ENCODE data around the gene TXLNG.
A peak's percentile ranks its signal among the peaks of the same experiment; 100 is the strongest.

Gene TXLNG

DNA sequence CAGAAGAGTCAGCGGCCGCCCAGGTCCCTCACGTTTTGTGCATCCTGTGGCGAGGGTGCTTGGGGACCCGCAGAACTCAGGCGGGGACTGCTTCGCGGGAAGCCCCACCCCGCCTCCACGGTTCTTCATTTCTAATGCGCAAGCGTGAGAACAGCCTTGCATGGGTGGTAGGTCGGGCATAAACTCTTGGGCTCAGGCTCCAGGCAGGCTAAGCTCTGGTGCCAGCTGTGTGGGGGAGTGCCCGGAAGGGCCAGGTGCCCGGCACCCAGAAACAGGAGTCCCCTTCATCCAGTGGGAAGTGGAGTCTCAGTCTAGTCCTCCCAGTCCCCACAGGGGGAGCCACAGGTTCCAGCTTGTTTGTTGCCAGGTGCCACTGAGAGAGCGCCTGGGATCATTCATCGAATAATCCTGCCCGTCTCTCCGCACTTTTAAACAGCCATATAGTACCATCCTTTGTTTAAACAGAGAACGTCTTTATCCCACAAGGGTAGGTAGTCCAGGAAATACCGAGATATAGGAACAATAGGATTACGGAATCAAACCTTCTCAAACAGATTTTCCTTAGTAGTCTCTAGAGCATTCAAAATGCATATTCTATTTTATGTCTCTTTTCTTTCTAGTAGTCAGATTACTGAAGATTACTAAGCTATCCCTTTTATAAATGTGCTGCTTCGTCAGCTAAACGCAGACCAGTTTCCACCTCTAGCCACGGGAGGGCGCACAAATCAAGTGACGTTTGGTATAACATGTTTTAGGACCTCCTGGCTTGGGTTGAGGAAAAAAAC lies 96.6 kb downstream of the TXLNG start:
- DNase-seq, result peak; percentile 23

DNA sequence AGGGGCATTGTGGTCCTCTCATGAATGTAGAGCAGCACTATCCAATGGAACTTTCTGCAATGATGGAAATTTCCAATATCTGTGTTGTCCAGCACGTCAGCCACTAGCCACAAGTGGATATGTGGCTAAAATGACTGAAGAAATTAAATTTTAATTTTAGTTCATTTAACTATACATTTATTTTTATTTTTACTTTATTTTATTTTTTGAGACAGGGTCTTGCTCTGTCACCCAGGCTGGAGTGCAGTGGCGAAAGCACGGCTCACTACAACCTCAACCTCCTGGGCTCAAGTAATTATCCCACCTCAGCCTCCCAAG lies 97.2 kb downstream of the TXLNG start:
- DNase-seq, result no peak

DNA sequence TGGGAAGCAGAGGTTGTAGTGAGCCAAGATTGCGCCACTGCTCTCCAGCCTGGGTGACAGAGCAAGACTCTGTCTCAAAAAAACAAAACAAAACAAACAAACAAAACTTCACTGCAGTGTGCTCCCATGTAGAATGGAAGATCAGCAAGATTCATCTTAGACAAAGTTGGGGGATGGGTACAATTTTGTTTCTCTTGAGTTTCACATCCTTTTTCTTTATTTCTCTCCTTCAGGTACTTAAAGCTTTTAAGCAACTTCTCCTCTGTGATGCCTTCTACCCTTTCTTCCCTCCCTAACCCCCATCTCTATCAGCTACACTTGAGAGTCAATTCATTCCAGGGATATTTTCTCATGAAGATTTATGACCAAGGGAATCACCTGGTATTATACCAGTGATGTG lies 99.4 kb downstream of the TXLNG start:
- no peak for DNase-seq

DNA sequence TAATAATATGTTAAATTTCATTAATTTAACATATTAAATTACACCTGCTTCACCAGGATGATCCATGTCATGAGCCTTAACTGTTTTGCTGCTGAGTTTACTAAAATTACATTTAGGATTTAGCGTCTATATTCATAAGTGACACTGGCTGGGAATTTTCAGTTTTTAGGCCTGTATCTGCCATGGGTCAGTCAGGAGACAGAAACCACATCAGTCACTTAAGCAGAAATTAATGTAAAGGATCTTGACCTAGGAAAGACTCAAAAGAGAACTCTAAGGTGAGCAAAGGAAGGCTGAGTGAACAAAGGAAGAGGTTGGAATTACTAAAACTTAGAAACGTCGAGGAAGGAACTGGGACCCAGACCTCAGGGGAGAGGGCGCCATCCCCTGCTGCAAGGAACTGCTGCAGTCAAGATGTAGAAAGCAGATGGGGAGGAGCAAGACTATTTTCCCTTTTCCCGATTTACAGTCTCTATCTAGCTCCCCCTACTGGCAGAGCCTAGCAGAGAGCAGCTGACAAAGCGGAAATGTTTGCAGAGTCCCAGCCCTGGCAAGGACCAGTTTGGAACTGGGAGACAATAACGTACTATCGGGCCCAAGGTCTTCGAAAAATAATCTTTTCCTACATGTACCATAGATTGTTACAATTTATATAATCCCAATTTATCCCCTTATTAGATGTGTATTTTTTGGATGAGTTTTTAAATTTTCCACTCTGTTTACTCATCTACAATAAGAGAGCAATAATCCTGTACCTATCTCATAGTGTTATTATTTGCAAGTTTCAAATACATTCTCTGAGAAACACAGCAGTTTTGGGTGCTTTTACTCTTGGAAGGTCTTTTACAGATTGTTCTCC lies 106.5 kb downstream of the TXLNG start:
- DNase-seq, result peak; percentile 53
